GM19395 (cell line): ENCODE measurements around the gene FURIN.

Experiments used
- ATAC-seq: cut with Tn5 transposase; IDR thresholded peaks from one replicate; pipeline ENCODE4 v1.9.1; 2021; ENCODE audit warnings: mild to moderate bottlenecking, moderate library complexity; ENCODE audit not compliant: unreplicated experiment

Gene FURIN

DNA sequence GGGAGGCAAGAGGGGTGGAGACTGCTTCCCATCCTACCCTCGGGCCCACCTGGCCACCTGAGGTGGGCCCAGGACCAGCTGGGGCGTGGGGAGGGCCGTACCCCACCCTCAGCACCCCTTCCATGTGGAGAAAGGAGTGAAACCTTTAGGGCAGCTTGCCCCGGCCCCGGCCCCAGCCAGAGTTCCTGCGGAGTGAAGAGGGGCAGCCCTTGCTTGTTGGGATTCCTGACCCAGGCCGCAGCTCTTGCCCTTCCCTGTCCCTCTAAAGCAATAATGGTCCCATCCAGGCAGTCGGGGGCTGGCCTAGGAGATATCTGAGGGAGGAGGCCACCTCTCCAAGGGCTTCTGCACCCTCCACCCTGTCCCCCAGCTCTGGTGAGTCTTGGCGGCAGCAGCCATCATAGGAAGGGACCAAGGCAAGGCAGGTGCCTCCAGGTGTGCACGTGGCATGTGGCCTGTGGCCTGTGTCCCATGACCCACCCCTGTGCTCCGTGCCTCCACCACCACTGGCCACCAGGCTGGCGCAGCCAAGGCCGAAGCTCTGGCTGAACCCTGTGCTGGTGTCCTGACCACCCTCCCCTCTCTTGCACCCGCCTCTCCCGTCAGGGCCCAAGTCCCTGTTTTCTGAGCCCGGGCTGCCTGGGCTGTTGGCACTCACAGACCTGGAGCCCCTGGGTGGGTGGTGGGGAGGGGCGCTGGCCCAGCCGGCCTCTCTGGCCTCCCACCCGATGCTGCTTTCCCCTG is 13.8 kb downstream of the FURIN start:
- ATAC-seq: no peak

DNA sequence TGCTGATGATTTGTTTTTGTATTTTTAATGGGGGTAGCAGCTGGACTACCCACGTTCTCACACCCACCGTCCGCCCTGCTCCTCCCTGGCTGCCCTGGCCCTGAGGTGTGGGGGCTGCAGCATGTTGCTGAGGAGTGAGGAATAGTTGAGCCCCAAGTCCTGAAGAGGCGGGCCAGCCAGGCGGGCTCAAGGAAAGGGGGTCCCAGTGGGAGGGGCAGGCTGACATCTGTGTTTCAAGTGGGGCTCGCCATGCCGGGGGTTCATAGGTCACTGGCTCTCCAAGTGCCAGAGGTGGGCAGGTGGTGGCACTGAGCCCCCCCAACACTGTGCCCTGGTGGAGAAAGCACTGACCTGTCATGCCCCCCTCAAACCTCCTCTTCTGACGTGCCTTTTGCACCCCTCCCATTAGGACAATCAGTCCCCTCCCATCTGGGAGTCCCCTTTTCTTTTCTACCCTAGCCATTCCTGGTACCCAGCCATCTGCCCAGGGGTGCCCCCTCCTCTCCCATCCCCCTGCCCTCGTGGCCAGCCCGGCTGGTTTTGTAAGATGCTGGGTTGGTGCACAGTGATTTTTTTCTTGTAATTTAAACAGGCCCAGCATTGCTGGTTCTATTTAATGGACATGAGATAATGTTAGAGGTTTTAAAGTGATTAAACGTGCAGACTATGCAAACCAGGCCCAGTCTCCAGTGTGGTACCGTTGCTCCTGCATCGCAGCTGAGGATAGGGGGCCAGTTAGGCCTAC is 14.6 kb downstream of the FURIN start:
- no peak for ATAC-seq

GRCh38 chr15:90883526-90883975 is 15.2 kb downstream of the FURIN start:
- ATAC-seq: no peak

DNA sequence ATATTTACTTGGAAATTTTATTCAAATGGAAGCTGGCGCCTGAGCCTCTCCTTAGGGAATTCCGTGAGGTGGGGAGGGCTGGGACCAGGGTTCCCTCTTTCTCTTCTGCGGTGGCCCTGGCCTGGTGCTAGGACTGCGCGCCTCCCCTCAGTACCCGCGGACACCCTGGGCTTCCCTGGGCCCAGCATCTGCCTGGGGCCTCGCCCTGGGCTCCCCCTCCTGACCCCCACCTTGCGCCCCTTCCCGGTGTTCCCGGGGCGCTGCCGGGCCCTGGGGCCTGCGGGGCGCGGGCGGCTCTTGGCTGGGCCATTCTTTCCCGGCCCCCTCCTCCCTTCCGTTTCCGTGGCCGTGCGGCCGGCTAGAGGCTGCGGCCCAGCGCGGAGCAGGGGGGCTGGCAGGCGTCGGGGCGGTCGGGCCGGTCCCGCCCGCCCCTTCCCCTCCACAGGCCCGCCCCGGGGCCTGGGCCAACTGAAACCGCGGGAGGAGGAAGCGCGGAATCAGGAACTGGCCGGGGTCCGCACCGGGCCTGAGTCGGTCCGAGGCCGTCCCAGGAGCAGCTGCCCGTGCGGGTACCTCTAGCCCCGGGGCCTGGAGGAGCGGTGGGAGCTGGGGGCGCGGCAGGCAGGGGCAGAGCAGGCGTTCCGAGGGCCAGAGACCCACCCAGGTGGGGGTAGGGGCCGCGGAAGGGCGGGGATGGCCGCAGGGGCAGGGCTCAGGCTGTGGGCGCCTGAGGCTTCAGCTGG is 15.8 kb downstream of the FURIN start, which contains the start of gene FES:
FES (plus strand) TSS at position 529 of the 743 bp plus-strand sequence. CDS start 542 bp downstream, outside the sequence.
- no peak for ATAC-seq

DNA sequence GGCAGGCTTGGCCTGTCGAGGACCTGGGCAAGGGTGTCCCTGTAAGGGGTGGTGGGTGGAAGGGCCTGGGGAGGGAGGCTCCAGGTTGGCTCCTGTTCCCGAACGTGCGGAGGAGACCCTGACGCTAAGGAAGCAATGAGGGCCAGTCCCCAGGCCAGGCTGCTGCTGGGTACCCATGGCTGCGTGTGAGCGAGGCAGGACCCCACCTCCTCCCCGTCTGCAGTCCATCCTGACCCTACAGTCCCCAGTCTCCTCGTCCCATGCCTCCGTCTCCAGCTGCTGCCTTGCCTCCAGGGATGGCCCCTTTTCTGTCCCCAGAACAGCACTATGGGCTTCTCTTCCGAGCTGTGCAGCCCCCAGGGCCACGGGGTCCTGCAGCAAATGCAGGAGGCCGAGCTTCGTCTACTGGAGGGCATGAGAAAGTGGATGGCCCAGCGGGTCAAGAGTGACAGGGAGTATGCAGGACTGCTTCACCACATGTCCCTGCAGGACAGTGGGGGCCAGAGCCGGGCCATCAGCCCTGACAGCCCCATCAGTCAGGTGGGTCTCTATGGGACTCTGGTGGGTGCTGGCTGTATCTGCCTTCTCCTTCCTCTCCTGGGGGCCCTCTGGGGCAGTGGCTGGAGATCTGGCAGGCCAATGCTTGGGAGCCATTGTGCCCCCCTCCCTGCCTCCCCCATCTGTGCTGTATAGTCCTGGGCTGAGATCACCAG is 16.5 kb downstream of the FURIN start:
- ATAC-seq: peak; percentile 4

DNA sequence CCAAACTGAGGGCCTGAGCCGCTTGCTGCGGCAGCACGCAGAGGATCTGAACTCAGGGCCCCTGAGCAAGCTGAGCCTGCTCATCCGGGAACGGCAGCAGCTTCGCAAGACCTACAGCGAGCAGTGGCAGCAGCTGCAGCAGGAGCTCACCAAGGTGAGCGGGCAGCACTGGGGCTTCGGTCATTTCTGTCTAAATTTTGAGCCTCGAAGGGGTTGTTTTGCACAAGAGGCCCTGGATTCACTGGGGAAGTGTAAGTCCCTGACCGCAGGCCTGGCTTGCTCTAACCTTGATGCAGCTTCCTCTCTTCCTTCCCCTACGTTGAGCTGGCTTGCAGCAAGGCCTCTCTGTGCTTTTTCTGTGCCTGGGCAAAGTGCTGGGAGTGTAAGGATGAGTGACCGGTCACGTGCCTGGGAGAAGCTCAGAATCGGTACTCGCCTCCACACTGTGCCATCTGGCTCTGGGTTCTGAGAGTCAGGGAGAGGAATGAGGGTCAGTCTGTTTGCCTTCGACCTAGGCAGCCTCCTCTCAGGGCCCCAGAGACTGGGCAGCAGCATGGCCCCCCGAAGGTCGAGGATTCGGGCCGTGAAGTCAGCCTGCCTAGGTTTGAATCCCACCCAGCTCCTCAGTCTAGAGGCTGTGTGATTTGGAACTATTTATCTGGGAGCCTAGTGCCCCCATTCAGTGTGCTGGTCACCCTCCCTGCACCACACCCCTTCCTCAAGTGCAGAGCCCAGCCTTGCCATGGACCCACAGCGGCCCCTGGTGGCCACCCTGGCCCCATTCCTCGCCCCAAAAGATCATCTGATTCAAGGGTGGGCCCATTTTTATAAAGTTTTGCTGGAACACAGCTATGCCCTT is 17.3 kb downstream of the FURIN start:
- ATAC-seq: peak; percentile 51

DNA sequence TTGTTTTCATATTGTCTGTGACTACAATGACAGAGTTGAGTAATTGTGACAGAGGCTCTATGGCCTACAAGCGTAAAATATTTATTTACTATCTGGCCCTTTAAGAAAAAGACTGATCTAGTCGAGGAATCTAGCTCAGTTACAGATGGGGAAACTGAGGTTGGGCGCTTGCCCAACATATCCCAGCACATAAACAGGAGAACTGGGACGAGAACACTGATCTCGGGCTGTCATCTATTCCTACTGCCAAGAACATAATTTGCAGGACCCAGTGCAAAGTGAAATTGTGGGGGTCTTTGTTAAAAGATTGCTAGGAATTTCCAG is 17.9 kb downstream of the FURIN start:
- no peak for ATAC-seq

DNA sequence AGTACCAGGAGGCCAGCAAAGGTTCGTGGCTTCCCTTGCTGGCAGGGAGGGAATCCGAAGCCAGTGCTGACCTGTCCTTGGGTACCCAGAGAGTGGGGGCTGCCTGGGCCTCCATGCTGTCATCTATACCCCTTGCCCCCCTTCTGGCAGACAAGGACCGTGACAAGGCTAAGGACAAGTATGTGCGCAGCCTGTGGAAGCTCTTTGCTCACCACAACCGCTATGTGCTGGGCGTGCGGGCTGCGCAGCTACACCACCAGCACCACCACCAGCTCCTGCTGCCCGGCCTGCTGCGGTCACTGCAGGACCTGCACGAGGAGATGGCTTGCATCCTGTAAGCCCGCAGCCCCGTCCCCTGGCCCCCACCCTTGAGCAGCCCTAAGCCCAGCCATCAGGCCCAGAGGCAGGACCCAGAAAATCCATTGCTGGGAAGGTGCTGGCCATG is 18.7 kb downstream of the FURIN start:
- no peak for ATAC-seq

DNA sequence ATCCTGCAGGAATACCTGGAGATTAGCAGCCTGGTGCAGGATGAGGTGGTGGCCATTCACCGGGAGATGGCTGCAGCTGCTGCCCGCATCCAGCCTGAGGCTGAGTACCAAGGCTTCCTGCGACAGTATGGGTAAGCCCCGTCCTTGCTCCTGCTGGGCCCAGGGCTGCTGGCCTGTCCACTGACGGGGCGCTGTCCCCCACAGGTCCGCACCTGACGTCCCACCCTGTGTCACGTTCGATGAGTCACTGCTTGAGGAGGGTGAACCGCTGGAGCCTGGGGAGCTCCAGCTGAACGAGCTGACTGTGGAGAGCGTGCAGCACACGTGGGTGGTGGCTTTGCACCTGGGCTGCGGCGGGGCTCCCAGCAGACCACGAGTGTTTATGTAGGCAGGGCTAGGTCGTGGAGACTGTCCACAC is 20.9 kb downstream of the FURIN start:
- no peak for ATAC-seq

- no peak for ATAC-seq
Observed at GRCh38 chr15:90889736-90890456, 21.5 kb downstream of the FURIN start.

GRCh38 chr15:90890839-90891238 is 22.5 kb downstream of the FURIN start:
- no peak for ATAC-seq

GRCh38 chr15:90891346-90891949 is 23.1 kb downstream of the FURIN start:
- ATAC-seq: no peak

DNA sequence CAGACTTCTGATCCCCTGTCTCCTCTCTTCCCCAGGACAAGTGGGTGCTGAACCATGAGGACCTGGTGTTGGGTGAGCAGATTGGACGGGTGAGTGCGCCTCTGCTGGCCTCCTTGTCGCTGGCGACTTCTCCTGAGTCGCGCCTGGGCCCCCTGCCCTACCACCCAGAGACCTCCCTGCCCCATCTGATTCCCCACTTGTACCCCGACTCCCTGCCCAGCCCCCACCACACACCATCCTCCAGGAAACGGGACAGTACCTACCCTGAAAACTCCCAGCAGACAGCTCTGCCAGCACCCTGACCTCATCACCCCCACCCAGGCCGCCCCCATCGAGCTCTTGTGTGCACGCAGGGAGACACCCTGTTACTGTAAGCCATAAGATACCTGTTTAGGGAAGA is 23.6 kb downstream of the FURIN start:
- ATAC-seq: no peak

- no peak for ATAC-seq
Observed at GRCh38 chr15:90892498-90893174, 24.2 kb downstream of the FURIN start.

GRCh38 chr15:90893175-90894090 is 25.0 kb downstream of the FURIN start:
- ATAC-seq: no peak

GRCh38 chr15:90895571-90896117 is 27.3 kb downstream of the FURIN start:
- no peak for ATAC-seq

DNA sequence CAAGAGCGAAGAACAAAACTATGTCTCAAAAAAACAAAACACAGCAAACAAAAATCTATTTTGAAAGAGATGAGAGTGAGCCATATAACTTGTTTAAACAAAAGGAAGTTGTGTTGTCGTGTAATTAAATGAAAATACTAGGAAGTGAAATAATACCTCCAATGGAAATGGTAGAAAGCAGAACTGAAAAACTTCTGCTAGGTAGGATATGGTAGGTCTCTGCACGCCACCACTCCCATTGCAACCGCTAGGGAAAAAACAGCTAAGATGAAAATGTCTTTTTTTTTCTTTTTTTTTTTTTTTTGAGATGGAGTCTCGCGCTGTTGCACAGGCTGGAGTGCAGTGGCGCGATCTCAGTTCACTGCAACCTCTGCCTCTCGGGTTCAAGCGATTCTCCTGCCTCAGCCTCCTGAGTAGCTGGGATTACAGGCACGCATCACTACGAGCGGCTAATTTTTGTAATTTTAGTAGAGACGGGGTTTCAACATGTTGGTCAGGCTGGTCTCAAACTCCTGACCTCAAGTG is 28.8 kb downstream of the FURIN start:
- ATAC-seq: peak; percentile 76
